Fibroblast of lung (primary cell): Measurements from ENCODE around the gene ECHDC3.

Experiments
- EZH2 ChIP-seq: IDR thresholded peaks from 2 replicates; pipeline ENCODE4 v1.5.1; 2012; ENCODE audit warnings: low read length, control low read depth, mild to moderate bottlenecking; ENCODE audit errors: missing control alignments
- TF ChIP-seq, protein P1 (sequence below), 2 donors: IDR thresholded peaks in 1 of 2; conservative IDR thresholded peaks in 1 of 2; 1 replicate in 1 of 2; 2 replicates in 1 of 2; pipeline ENCODE4 v1.5.1; 2011 to 2012; ENCODE audit warnings: low read length in 2 of 2, control low read depth in 1 of 2, inconsistent platforms in 1 of 2, low read depth in 1 of 2, mild to moderate bottlenecking in 1 of 2

- TF ChIP-seq, protein P1, sequence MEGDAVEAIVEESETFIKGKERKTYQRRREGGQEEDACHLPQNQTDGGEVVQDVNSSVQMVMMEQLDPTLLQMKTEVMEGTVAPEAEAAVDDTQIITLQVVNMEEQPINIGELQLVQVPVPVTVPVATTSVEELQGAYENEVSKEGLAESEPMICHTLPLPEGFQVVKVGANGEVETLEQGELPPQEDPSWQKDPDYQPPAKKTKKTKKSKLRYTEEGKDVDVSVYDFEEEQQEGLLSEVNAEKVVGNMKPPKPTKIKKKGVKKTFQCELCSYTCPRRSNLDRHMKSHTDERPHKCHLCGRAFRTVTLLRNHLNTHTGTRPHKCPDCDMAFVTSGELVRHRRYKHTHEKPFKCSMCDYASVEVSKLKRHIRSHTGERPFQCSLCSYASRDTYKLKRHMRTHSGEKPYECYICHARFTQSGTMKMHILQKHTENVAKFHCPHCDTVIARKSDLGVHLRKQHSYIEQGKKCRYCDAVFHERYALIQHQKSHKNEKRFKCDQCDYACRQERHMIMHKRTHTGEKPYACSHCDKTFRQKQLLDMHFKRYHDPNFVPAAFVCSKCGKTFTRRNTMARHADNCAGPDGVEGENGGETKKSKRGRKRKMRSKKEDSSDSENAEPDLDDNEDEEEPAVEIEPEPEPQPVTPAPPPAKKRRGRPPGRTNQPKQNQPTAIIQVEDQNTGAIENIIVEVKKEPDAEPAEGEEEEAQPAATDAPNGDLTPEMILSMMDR (conservative IDR thresholded peaks at IDR 0.05 in 1 of 2, IDR thresholded peaks at IDR 0.05 in 1 of 2; ENCODE audit: low read depth in 1 of 2, low read length in 2 of 2) = no peak
- TF ChIP-seq EZH2 = no peak
Observed at GRCh38 chr10:11714750-11715365, 27.3 kb upstream of the ECHDC3 start.
